Tibial artery (tissue), 4 donors: ENCODE data around the gene CDHR3.

Source experiments
- DNase-seq, 2 donors: peaks; one replicate each; pipeline ENCODE4 v3.0.0-alpha.2; 2019
- H3K27ac ChIP-seq, 2 donors: fragments of 200-600 bp; sonication (generic) in 1 of 2; 1 replicate in 1 of 2; 2 replicates in 1 of 2; pipeline ENCODE4 v1.5.1; 2018 to 2019; ENCODE audit warnings: mild to moderate bottlenecking in 1 of 2
- H3K27me3 ChIP-seq, 2 donors: fragments of 200-600 bp; sonication (generic) in 1 of 2; one replicate each; pipeline versions ENCODE4 v1.5.1 to v1.6.0; 2016 to 2019
- H3K36me3 ChIP-seq, 3 donors: fragments of 200-600 bp; sonication (generic) in 2 of 3; one replicate each; pipeline ENCODE4 v1.5.1; 2016 to 2019; ENCODE audit warnings: mild to moderate bottlenecking in 2 of 3
- H3K4me1 ChIP-seq, 4 donors: fragments of 200-600 bp; sonication (generic) in 2 of 4; 1 replicate in 3 of 4; 2 replicates in 1 of 4; pipeline ENCODE4 v1.5.1; 2016 to 2019
- H3K4me3 ChIP-seq, 2 donors: fragments of 200-600 bp; sonication (generic) in 1 of 2; 1 replicate in 1 of 2; 2 replicates in 1 of 2; pipeline ENCODE4 v1.5.1; 2018 to 2019; ENCODE audit warnings: mild to moderate bottlenecking in 2 of 2
- H3K9me3 ChIP-seq, 3 donors: fragments of 200-600 bp; sonication (generic) in 1 of 3; one replicate each; pipeline ENCODE4 v1.5.1; 2016 to 2019
- intact Hi-C: fragments of 100-400 bp; cut with DNase I; formaldehyde crosslinking; loops from one replicate; pipeline ENCODE4 v1.15.0; 2023; ENCODE audit warnings: low total_unique reads
- TF ChIP-seq, protein P1 (sequence below), 2 experiments: fragments of 200-600 bp in 1 of 2; fragments of 450-650 bp in 1 of 2; IDR thresholded peaks; one replicate each; pipeline ENCODE4 v1.5.1; 2017 to 2019; ENCODE audit warnings: antibody characterized with exemption in 2 of 2, mild to moderate bottlenecking in 1 of 2, moderate library complexity in 1 of 2

CDHR3 gene

DNA sequence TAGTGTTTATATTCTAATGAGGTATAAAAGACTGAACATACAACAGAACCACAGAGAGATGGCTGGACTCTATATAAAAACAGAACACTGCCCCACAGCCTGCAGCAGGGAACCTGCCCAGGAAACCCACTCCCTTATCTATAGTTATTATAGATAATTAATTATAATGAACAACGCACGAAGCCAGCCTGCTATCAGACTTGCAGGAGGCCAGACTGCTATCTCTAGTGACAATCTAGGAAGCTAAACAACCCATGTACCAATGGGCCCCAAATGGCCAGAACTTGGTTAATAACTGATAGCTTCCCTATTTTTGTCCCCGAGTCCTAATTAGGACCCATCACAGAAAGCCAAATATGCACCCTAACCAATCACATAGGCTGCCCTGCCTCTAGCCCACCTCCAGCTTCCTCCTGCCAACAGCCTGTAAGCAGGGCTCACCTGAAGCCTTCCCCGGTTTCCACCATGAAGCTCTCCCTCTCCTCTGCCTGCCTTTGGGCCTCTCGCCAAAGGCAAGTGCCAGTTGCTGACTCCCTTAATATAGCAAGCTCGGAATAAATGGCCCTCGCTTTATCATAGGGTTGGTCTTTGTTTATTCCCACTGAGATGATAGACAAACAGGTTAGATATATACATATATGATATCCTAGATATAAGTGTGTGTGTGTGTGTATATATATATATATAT, 74.6 kb downstream of the CDHR3 start:
- no peaks in the 10 kb centered on the region for H3K9me3 ChIP-seq
- DNase-seq = no peak
- no peak overlapping the region for H3K4me3 ChIP-seq
- H3K27me3 ChIP-seq = peaks cover 0 to 2% of the 10 kb centered on the region in 2 donors
- H3K4me1 ChIP-seq = peaks cover 0 to 7% (median 2%) of the 10 kb centered on the region in 4 donors
- H3K27ac ChIP-seq = no peak overlapping the region
- intact Hi-C loops = no loop called here
- TF ChIP-seq, protein P1, sequence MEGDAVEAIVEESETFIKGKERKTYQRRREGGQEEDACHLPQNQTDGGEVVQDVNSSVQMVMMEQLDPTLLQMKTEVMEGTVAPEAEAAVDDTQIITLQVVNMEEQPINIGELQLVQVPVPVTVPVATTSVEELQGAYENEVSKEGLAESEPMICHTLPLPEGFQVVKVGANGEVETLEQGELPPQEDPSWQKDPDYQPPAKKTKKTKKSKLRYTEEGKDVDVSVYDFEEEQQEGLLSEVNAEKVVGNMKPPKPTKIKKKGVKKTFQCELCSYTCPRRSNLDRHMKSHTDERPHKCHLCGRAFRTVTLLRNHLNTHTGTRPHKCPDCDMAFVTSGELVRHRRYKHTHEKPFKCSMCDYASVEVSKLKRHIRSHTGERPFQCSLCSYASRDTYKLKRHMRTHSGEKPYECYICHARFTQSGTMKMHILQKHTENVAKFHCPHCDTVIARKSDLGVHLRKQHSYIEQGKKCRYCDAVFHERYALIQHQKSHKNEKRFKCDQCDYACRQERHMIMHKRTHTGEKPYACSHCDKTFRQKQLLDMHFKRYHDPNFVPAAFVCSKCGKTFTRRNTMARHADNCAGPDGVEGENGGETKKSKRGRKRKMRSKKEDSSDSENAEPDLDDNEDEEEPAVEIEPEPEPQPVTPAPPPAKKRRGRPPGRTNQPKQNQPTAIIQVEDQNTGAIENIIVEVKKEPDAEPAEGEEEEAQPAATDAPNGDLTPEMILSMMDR (IDR thresholded peaks at IDR 0.05) = no peak
- no peaks in the 10 kb centered on the region for H3K36me3 ChIP-seq

DNA sequence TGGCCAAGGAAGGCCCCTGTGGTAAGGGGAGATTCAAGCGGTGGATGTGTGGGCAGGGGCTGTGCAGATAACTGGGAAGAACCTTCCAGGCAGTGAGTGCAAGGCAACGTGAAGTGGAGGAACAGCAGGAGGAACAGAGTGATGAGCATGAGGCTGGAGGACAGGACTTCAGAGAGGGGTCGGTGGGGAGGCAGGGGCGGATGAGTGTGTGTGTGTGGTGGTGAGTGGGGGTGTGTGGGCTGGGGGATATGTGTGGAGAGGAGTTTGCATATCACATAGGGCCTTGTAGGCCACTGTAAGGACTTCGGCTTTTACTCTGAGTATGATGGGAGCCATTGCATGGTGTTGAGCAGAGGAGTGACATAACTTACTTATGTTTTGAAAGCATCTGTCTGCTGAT, 75.2 kb downstream of the CDHR3 start:
- no peak for DNase-seq
- peaks cover 0 to 8% (median 2%) of the 10 kb centered on the region in 4 donors for H3K4me1 ChIP-seq
- TF ChIP-seq, protein P1 (IDR thresholded peaks at IDR 0.05) = no peak
- no peaks in the 10 kb centered on the region for H3K9me3 ChIP-seq
- intact Hi-C loops = no loop called here
- H3K27me3 ChIP-seq = peaks cover 0 to 2% of the 10 kb centered on the region in 2 donors
- no peak overlapping the region for H3K27ac ChIP-seq
- no peaks in the 10 kb centered on the region for H3K36me3 ChIP-seq
- H3K4me3 ChIP-seq = no peak overlapping the region

DNA sequence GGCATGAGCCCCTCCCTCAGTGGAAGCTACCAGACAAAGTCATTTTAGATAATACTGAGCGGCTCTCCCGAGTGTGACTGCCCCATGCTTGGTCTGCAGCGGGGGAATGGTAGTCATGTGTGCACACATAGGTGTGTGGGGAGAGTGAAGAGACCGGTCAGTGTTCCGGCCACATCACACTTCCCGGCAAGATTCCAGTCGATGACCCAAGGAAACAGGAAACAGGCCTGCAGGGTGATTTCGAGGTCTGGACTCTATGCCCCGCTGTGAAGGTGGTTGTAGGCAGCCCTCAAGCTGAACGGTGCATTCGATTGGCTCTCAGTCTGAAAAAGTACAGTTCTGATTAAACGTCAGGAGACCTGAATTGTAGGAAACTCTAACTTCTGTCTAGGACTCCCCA, 75.9 kb downstream of the CDHR3 start:
- no peaks in the 10 kb centered on the region for H3K9me3 ChIP-seq
- peaks cover 0 to 8% (median 2%) of the 10 kb centered on the region in 4 donors for H3K4me1 ChIP-seq
- intact Hi-C loops = no loop called here
- no peak overlapping the region for H3K4me3 ChIP-seq
- TF ChIP-seq, protein P1 (IDR thresholded peaks at IDR 0.05) = no peak
- no peak for DNase-seq
- no peak overlapping the region for H3K27ac ChIP-seq
- peaks cover 0 to 4% of the 10 kb centered on the region in 2 donors for H3K27me3 ChIP-seq
- no peaks in the 10 kb centered on the region for H3K36me3 ChIP-seq

DNA sequence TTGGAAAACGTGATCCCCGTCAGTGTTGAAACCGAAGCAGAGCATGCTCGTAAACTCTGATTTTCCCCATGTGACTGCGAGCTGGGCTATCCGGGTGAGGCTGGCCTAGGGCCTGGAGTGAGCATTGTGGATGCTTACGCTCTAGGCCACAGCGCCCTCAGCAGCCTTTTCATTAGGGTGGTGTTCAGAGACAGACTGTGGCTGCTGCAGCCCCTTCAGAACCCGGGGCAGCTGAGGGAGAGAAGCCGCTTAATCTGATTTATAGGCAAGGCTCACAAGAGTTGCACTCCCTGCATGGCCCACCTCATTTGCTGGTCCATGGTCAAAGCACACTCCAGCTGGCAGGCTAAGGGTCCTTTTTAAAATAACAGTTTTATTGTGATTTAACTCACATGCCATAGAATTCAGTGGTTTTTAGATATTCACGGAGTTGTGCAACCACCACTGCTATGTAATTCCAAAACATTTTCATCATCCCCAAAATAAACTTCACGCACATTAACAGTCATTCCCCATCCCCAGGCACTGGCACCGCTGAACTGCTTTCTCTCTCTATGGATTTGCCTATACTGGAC, 76.5 kb downstream of the CDHR3 start:
- H3K27ac ChIP-seq = no peak overlapping the region
- no peak overlapping the region for H3K4me3 ChIP-seq
- TF ChIP-seq, protein P1 (IDR thresholded peaks at IDR 0.05) = no peak
- no peaks in the 10 kb centered on the region for H3K9me3 ChIP-seq
- peak in 1 of 2 donors; percentile 39 for DNase-seq
- no peaks in the 10 kb centered on the region for H3K36me3 ChIP-seq
- peaks cover 0 to 6% of the 10 kb centered on the region in 2 donors for H3K27me3 ChIP-seq
- peaks cover 0 to 8% (median 2%) of the 10 kb centered on the region in 4 donors for H3K4me1 ChIP-seq
- intact Hi-C loops = loop anchor here (5.0 to 10.0 kb wide), 3 partner anchors 165 to 387 kb away; partner anchors contain the start of gene ATXN7L1

DNA sequence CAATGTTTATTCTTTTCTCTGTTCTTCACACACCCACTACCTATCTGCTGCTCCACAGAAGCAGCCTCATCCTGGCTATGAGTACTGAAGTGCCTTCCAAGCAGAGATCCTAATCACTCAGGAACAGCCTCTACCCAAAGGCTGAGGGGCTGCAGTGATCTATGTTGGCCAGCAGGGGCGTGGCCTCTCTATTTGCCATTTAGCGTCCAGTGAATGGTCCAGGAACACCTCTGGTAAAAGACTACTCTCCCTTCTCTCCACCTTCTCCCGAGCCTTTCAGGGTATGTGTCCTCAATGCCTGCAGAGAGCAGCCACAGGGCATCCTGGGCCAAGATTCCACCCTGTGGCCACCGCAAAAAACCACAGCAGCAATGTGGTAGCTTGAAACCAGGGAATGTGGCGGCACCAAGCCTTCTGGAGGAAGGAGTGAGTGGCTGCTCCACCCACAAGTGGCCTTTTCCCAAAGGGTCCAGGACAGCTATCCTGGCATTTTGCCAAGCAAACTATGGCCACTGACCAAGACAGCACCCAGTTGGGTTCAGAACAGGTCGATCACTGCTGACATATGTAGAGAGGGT, 78.2 kb downstream of the CDHR3 start:
- Histone ChIP-seq H3K27me3 (peaks cover 0 to 8% of the 10 kb centered on the region in 2 donors), H3K36me3 (no peaks in the 10 kb centered on the region), H3K27ac (no peak overlapping the region), H3K4me1 (peaks cover 0 to 8% (median 2%) of the 10 kb centered on the region in 4 donors), H3K4me3 (no peak overlapping the region), H3K9me3 (no peaks in the 10 kb centered on the region)
- DNase-seq = no peak
- intact Hi-C loops = loop anchor here (5.0 to 10.0 kb wide), 3 partner anchors 166 to 389 kb away; partner anchors contain the start of gene ATXN7L1
- TF ChIP-seq, protein P1 (IDR thresholded peaks at IDR 0.05) = peak; percentile 48 to 72
